ENCODE measurements around the gene TRIOBP. TPM values are rescaled to one million over a fixed set of nuclear protein-coding genes. Genes with fewer than 3 reads are reported as not detected.

Gene TRIOBP
- total RNA-seq, 2 donors from 2014 or later = 126 to 146 TPM

DNA sequence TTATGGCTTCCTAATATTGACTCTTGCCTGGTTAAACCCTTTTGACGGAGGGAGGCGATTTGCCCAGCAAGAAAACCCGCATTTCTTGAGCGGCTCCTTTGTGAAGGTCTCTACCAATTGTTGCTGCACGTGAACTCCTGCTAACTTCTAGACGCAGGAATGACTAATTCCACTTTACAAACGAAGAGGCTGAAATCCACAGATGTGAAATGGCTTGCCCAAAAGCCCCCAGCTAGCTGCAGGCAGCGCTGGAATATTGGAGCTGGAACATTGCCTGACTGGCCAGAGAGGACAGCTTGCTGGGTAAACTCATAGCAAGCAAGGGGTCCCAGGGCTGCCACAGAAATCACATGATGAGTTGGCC lies 111.4 kb downstream of the TRIOBP start:
- ATAC-seq (ENCODE audit: insufficient number of reproducible peaks, low FRiP score, low read depth) (no peak), DNase-seq (ENCODE audit: low spot score) (no peak)
- H3K9me3 ChIP-seq = no peaks in the 10 kb centered on the region
- TF ChIP-seq, protein P1, sequence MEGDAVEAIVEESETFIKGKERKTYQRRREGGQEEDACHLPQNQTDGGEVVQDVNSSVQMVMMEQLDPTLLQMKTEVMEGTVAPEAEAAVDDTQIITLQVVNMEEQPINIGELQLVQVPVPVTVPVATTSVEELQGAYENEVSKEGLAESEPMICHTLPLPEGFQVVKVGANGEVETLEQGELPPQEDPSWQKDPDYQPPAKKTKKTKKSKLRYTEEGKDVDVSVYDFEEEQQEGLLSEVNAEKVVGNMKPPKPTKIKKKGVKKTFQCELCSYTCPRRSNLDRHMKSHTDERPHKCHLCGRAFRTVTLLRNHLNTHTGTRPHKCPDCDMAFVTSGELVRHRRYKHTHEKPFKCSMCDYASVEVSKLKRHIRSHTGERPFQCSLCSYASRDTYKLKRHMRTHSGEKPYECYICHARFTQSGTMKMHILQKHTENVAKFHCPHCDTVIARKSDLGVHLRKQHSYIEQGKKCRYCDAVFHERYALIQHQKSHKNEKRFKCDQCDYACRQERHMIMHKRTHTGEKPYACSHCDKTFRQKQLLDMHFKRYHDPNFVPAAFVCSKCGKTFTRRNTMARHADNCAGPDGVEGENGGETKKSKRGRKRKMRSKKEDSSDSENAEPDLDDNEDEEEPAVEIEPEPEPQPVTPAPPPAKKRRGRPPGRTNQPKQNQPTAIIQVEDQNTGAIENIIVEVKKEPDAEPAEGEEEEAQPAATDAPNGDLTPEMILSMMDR (IDR thresholded peaks at IDR 0.05) = no peak
- H3K27me3 ChIP-seq (replicated peaks; ENCODE audit: insufficient read depth) = no peaks in the 10 kb centered on the region
- H3K36me3 ChIP-seq = no peaks in the 10 kb centered on the region
- H3K27ac ChIP-seq = peak overlapping the region; percentile 21 to 30
- H3K4me1 ChIP-seq (ENCODE audit: control insufficient read depth in 1 of 2, low read depth in 2 of 2) = peaks cover 8 to 46% of the 10 kb centered on the region in 2 donors
- peak overlapping the region; percentile 67 for H3K4me3 ChIP-seq

- H3K4me1 ChIP-seq (ENCODE audit: control insufficient read depth in 1 of 2, low read depth in 2 of 2) = peaks cover 4 to 36% of the 10 kb centered on the region in 2 donors
- ATAC-seq (ENCODE audit: insufficient number of reproducible peaks, low FRiP score, low read depth) (no peak), DNase-seq (ENCODE audit: low spot score) (no peak)
- TF ChIP-seq, protein P1 (IDR thresholded peaks at IDR 0.05) = no peak
- no peaks in the 10 kb centered on the region for H3K9me3 ChIP-seq
- H3K27me3 ChIP-seq (replicated peaks; ENCODE audit: insufficient read depth) = no peaks in the 10 kb centered on the region
- no peak overlapping the region for H3K27ac ChIP-seq
- no peaks in the 10 kb centered on the region for H3K36me3 ChIP-seq
- H3K4me3 ChIP-seq = no peak overlapping the region
Measured at GRCh38 chr22:37809672-37810333, 113.0 kb downstream of the TRIOBP start.

DNA sequence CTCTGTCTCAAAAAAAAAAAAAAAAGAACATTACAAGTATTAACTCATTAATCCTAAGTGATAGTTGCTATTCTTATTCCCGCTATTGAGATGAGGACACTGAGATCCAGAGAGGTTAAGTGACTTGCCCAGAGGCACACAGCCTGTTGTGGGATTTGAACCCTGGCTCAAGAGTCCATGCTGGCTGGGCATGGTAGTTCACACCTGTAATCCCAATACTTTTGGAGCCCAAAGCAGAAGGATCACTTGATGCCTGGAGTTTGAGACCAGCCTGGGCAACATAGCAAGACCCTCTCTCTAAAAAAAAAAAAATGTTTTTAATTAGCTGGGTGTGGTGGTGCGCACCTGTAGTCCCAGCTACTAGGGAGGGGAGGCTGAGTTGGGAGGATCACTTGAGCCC lies 115.0 kb downstream of the TRIOBP start:
- no peaks in the 10 kb centered on the region for H3K9me3 ChIP-seq
- TF ChIP-seq, protein P1 (IDR thresholded peaks at IDR 0.05) = no peak
- peaks cover 4 to 20% of the 10 kb centered on the region in 2 donors for H3K4me1 ChIP-seq (ENCODE audit: control insufficient read depth in 1 of 2, low read depth in 2 of 2)
- no peak overlapping the region for H3K27ac ChIP-seq
- DNase-seq (ENCODE audit: low spot score) = no peak
- no peaks in the 10 kb centered on the region for H3K36me3 ChIP-seq
- no peaks in the 10 kb centered on the region for H3K27me3 ChIP-seq (replicated peaks; ENCODE audit: insufficient read depth)
- no peak overlapping the region for H3K4me3 ChIP-seq
- no peak for ATAC-seq (ENCODE audit: insufficient number of reproducible peaks, low FRiP score, low read depth)

GRCh38 chr22:37812869-37813678 lies 116.2 kb downstream of the TRIOBP start:
- TF ChIP-seq, protein P1 (IDR thresholded peaks at IDR 0.05) = no peak
- ATAC-seq (ENCODE audit: insufficient number of reproducible peaks, low FRiP score, low read depth) = no peak
- H3K27me3 ChIP-seq (replicated peaks; ENCODE audit: insufficient read depth) = no peaks in the 10 kb centered on the region
- H3K9me3 ChIP-seq = no peaks in the 10 kb centered on the region
- H3K27ac ChIP-seq = no peak overlapping the region
- H3K36me3 ChIP-seq = no peaks in the 10 kb centered on the region
- H3K4me3 ChIP-seq = no peak overlapping the region
- DNase-seq (ENCODE audit: low spot score) = no peak
- H3K4me1 ChIP-seq (ENCODE audit: control insufficient read depth in 1 of 2, low read depth in 2 of 2) = peaks cover 7 to 18% of the 10 kb centered on the region in 2 donors

GRCh38 chr22:37815593-37815992 lies 118.7 kb downstream of the TRIOBP start:
- TF ChIP-seq, protein P1 (IDR thresholded peaks at IDR 0.05) = no peak
- H3K4me1 ChIP-seq (ENCODE audit: control insufficient read depth in 1 of 2, low read depth in 2 of 2) = peaks cover 13 to 18% of the 10 kb centered on the region in 2 donors
- no peaks in the 10 kb centered on the region for H3K36me3 ChIP-seq
- no peak overlapping the region for H3K4me3 ChIP-seq
- DNase-seq (ENCODE audit: low spot score) = no peak
- no peak overlapping the region for H3K27ac ChIP-seq
- no peaks in the 10 kb centered on the region for H3K27me3 ChIP-seq (replicated peaks; ENCODE audit: insufficient read depth)
- H3K9me3 ChIP-seq = no peaks in the 10 kb centered on the region
- no peak for ATAC-seq (ENCODE audit: insufficient number of reproducible peaks, low FRiP score, low read depth)
